CD14-positive monocyte (primary cell): ENCODE results near the gene VWA5B1. TPM values are rescaled to one million over a fixed set of nuclear protein-coding genes. Genes with fewer than 3 reads are reported as not detected.

Source experiments
- DNase-seq, 3 donors: peaks; one replicate each; pipeline ENCODE4 v3.0.0-alpha.2; 2011 to 2022
- H2AFZ ChIP-seq: 2 replicates; pipeline ENCODE4 v1.6.0; 2012; ENCODE audit warnings: mild to moderate bottlenecking, low read depth, low read length, inconsistent platforms; ENCODE audit not compliant: insufficient read depth, poor library complexity, severe bottlenecking
- H3K27ac ChIP-seq, 2 donors: 1 replicate in 1 of 2; 2 replicates in 1 of 2; pipeline ENCODE4 v1.5.1; 2012 to 2013; ENCODE audit warnings: low read length in 2 of 2, control low read depth in 1 of 2, inconsistent platforms in 1 of 2, low read depth in 1 of 2, mild to moderate bottlenecking in 1 of 2
- H3K27me3 ChIP-seq, 2 donors: one replicate each; pipeline versions ENCODE4 v1.6.0 to v1.6.1; 2011 to 2013; ENCODE audit warnings: low read length in 2 of 2; ENCODE audit not compliant: control insufficient read depth in 2 of 2, insufficient read depth in 2 of 2
- H3K36me3 ChIP-seq, 2 donors: replicated peaks in 1 of 2; 1 replicate in 1 of 2; 2 replicates in 1 of 2; pipeline versions ENCODE4 v1.5.1 to v1.6.1; 2012 to 2013; ENCODE audit warnings: low read length in 2 of 2, control low read depth in 1 of 2, inconsistent platforms in 1 of 2, mild to moderate bottlenecking in 1 of 2; ENCODE audit not compliant: insufficient read depth in 2 of 2, control insufficient read depth in 1 of 2
- H3K4me1 ChIP-seq, 2 donors: 1 replicate in 1 of 2; 2 replicates in 1 of 2; pipeline versions ENCODE4 v1.5.1 to v1.6.1; 2012 to 2013; ENCODE audit warnings: low read length in 2 of 2, control low read depth in 1 of 2, inconsistent platforms in 1 of 2, mild to moderate bottlenecking in 1 of 2, moderate library complexity in 1 of 2; ENCODE audit not compliant: insufficient read depth in 2 of 2, control insufficient read depth in 1 of 2
- H3K4me2 ChIP-seq: replicated peaks from 2 replicates; pipeline ENCODE3; 2012; ENCODE audit warnings: low read length, moderate library complexity, mild to moderate bottlenecking; ENCODE audit not compliant: poor library complexity, severe bottlenecking; ENCODE audit errors: extremely low read depth
- H3K4me3 ChIP-seq, 3 experiments: fragments of 200-600 bp in 1 of 3; sonication (generic) in 1 of 3; replicated peaks in 1 of 3; 1 replicate in 2 of 3; 2 replicates in 1 of 3; pipeline ENCODE4 v1.5.1; 2011 to 2013; ENCODE audit warnings: low read length in 3 of 3, mild to moderate bottlenecking in 3 of 3, control low read depth in 2 of 3, low read depth in 2 of 3, inconsistent platforms in 1 of 3, moderate library complexity in 1 of 3
- H3K79me2 ChIP-seq: 2 replicates; pipeline ENCODE4 v1.6.0; 2012; ENCODE audit warnings: mild to moderate bottlenecking, control low read depth, inconsistent platforms, low read length, moderate library complexity; ENCODE audit not compliant: insufficient read depth
- H3K9ac ChIP-seq: 2 replicates; pipeline ENCODE4 v1.6.0; 2017; ENCODE audit warnings: low read length, mild to moderate bottlenecking; ENCODE audit not compliant: insufficient read depth, poor library complexity, severe bottlenecking
- H3K9me3 ChIP-seq, 2 donors: replicated peaks in 1 of 2; 1 replicate in 1 of 2; 2 replicates in 1 of 2; pipeline versions ENCODE4 v1.5.1 to v1.6.1; 2012 to 2013; ENCODE audit warnings: low read length in 2 of 2, control low read depth in 1 of 2; ENCODE audit not compliant: control insufficient read depth in 1 of 2, insufficient read depth in 1 of 2
- H4K20me1 ChIP-seq: 2 replicates; pipeline ENCODE4 v1.6.0; 2012; ENCODE audit warnings: mild to moderate bottlenecking, low read length, control low read depth, moderate library complexity; ENCODE audit not compliant: insufficient read depth
- H3K27ac Mint-ChIP-seq, 7 donors: one replicate each; pipeline ENCODE4 v1.8.0; 2020; ENCODE audit warnings: mild to moderate bottlenecking in 7 of 7, mixed read lengths in 7 of 7, moderate library complexity in 6 of 7, inconsistent platforms in 2 of 7
- H3K27me3 Mint-ChIP-seq, 3 donors: one replicate each; pipeline ENCODE4 v1.8.0; 2021 to 2022; ENCODE audit warnings: low read depth in 3 of 3, mild to moderate bottlenecking in 3 of 3, mixed read lengths in 3 of 3, moderate library complexity in 3 of 3, inconsistent platforms in 1 of 3
- H3K36me3 Mint-ChIP-seq, 2 donors: one replicate each; pipeline ENCODE4 v1.8.0; 2020; ENCODE audit warnings: mixed read lengths in 2 of 2, inconsistent platforms in 1 of 2, mild to moderate bottlenecking in 1 of 2
- H3K4me1 Mint-ChIP-seq: one replicate; pipeline ENCODE4 v1.8.0; 2020; ENCODE audit warnings: mild to moderate bottlenecking, mixed read lengths
- H3K4me3 Mint-ChIP-seq, 2 donors: one replicate each; pipeline ENCODE4 v1.8.0; 2020; ENCODE audit warnings: mild to moderate bottlenecking in 2 of 2, mixed read lengths in 2 of 2, moderate library complexity in 1 of 2
- H3K9me3 Mint-ChIP-seq, 7 donors: one replicate each; pipeline ENCODE4 v1.8.0; 2020 to 2022; ENCODE audit warnings: mixed read lengths in 7 of 7, mild to moderate bottlenecking in 6 of 7, moderate library complexity in 6 of 7, inconsistent platforms in 2 of 7
- CTCF ChIP-seq: fragments of 200-600 bp; IDR thresholded peaks from one replicate; pipeline ENCODE4 v1.8.0; 2022; ENCODE audit warnings: antibody characterized with exemption, mild to moderate bottlenecking
- WGBS: methylation state at CpG from one replicate; pipeline ENCODE4 v1.1.5; 2013; ENCODE audit warnings: missing lambda C conversion rate; ENCODE audit not compliant: insufficient coverage; 5-methylcytosine and 5-hydroxymethylcytosine counted together
- intact Hi-C, 2 donors: fragments of 100-400 bp; cut with micrococcal nuclease; formaldehyde crosslinking; loops; one replicate each; pipeline versions ENCODE4 v1.15.0 to v1.15.1; 2023
- polyA plus RNA-seq, 3 donors: library from polyadenylated mRNA; depleted of rRNA in 1 of 3; unstranded in 2 of 3; stranded (reverse) in 1 of 3; fragments of 300-500 nt in 2 of 3; fragments of >200 nt in 1 of 3; fragmentation: Illumina TruSeq in 2 of 3; gene quantifications; 1 replicate in 2 of 3; 2 replicates in 1 of 3; pipeline ENCODE4 v1.2.3, GENCODE V29; 2012 to 2021

Gene VWA5B1
- polyA plus RNA-seq, 3 donors = not detected

DNA sequence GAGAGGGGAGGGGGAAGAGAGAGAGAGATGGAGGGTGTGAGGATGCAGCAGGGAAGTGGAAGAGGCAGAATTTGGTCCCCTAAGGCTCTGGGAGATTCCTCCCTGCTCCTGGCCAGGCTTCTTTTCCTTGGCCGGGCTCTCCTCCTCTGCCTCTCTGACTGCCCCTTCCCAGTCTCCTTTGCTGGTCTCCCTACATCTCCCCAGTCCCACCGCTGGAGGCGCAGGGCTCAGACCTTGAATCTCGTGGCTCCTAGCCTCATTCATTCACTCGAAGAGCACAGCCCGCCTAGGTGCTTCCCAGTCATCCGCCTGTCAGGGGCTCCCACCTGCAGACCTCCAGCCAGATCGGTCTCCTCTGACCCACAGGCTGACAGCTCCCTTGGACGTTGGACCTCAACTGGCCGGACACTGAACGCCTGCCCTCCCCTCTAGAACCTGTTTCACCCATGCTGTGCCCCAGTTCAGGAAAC is 76.5 kb downstream of the VWA5B1 start:
- Mint-ChIP-seq H3K4me1 (no peaks in the 10 kb centered on the region), H3K9me3 (peaks cover 0 to 18% (median 2%) of the 10 kb centered on the region in 7 donors), H3K4me3 (peak overlapping the region in 1 of 2 donors; percentile 76), H3K27me3 (peaks cover 49 to 73% (median 70%) of the 10 kb centered on the region in 3 donors), H3K27ac (no peak overlapping the region), H3K36me3 (no peaks in the 10 kb centered on the region)
- Histone ChIP-seq H3K4me2 (no peak overlapping the region), H3K9ac (no peak overlapping the region), H3K4me1 (no peaks in the 10 kb centered on the region), H3K4me3 (no peak overlapping the region), H3K27me3 (peaks cover 15 to 63% of the 10 kb centered on the region in 2 donors), H3K27ac (no peak overlapping the region), H3K9me3 (peaks cover 0 to 10% of the 10 kb centered on the region in 2 donors), H3K79me2 (no peaks in the 10 kb centered on the region), H2AFZ (no peak overlapping the region), H4K20me1 (no peaks in the 10 kb centered on the region), H3K36me3 (no peaks in the 10 kb centered on the region)
- TF ChIP-seq CTCF = no peak
- WGBS = 13% methylated on average over 11 of the region's 11 CpGs
- DNase-seq = no peak
- intact Hi-C loops = no loop called here

DNA sequence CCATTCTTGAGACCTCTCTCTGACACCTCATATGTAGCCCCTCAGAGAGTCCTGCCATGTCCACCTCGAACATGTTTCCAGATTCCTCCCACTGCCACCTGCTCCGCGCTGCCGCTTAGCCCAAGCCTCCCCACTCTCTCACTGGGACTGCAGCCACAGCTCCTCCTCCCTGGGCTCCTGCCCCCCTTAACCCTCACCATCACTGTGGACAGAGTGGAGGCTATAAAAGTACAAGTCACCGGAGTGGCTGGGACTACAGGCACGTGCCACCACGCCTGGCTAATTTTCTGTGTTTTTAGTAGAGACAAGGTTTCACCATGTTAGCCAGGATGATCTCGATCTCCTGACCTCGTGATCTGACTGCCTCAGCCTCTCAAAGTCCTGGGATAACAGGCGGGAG is 77.0 kb downstream of the VWA5B1 start:
- Histone ChIP-seq H3K27me3 (peaks cover 15 to 62% of the 10 kb centered on the region in 2 donors), H3K9ac (no peak overlapping the region), H3K79me2 (no peaks in the 10 kb centered on the region), H3K27ac (no peak overlapping the region), H3K36me3 (no peaks in the 10 kb centered on the region), H3K9me3 (peaks cover 0 to 10% of the 10 kb centered on the region in 2 donors), H4K20me1 (no peaks in the 10 kb centered on the region), H3K4me1 (no peaks in the 10 kb centered on the region), H3K4me2 (no peak overlapping the region), H3K4me3 (no peak overlapping the region), H2AFZ (no peak overlapping the region)
- H3K36me3 Mint-ChIP-seq = no peaks in the 10 kb centered on the region
- no peak for DNase-seq
- H3K4me1 Mint-ChIP-seq = no peaks in the 10 kb centered on the region
- WGBS = 59% methylated on average over 9 of the region's 10 CpGs
- peak overlapping the region in 1 of 2 donors; percentile 76 for H3K4me3 Mint-ChIP-seq
- peaks cover 0 to 15% (median 2%) of the 10 kb centered on the region in 7 donors for H3K9me3 Mint-ChIP-seq
- no peak overlapping the region for H3K27ac Mint-ChIP-seq
- peaks cover 49 to 69% (median 65%) of the 10 kb centered on the region in 3 donors for H3K27me3 Mint-ChIP-seq
- intact Hi-C loops = no loop called here
- no peak for TF ChIP-seq CTCF
